ENCODE measurements around the gene ALAD.
A peak's percentile ranks its signal among the peaks of the same experiment; 100 is the strongest.
"Not testable (repeated sequence)": the region's sequence is repeated elsewhere in the genome, so short reads cannot be mapped to it uniquely, and the experiment has no call there.

ALAD gene

GRCh38 chr9:113401027-113401792, at the start of gene ALAD:
Gene ALAD (minus strand): TSS chr9:113401284. CDS start chr9:113393559, 7,725 bp downstream.
- peak; percentile 99 for DNase-seq

GRCh38 chr9:113449376-113449775, 48.3 kb upstream of the ALAD start:
- no peak for DNase-seq

- no peak for DNase-seq
Observed at GRCh38 chr9:113446323-113446740, 45.2 kb upstream of the ALAD start.

- no peak for DNase-seq
Observed at GRCh38 chr9:113444736-113445135, 43.7 kb upstream of the ALAD start.

GRCh38 chr9:113437716-113438115, 36.6 kb upstream of the ALAD start:
- not testable (repeated sequence) for DNase-seq

- no peak for DNase-seq
Observed at GRCh38 chr9:113436728-113437515, 35.8 kb upstream of the ALAD start.

- DNase-seq: no peak
Observed at GRCh38 chr9:113431191-113431590, 30.1 kb upstream of the ALAD start.

GRCh38 chr9:113428062-113428615, 27.1 kb upstream of the ALAD start:
- DNase-seq: no peak

GRCh38 chr9:113427629-113428028, 26.5 kb upstream of the ALAD start:
- no peak for DNase-seq

GRCh38 chr9:113426701-113427100, 25.6 kb upstream of the ALAD start:
- DNase-seq: no peak

- DNase-seq: no peak
Observed at GRCh38 chr9:113425072-113425471, 24.0 kb upstream of the ALAD start.

- no peak for DNase-seq
Observed at GRCh38 chr9:113421726-113422125, 20.6 kb upstream of the ALAD start.

GRCh38 chr9:113417370-113417769, 16.3 kb upstream of the ALAD start:
- DNase-seq: no peak

GRCh38 chr9:113416149-113416721, 15.2 kb upstream of the ALAD start:
- DNase-seq: no peak

- DNase-seq: peak; percentile 95
Observed at GRCh38 chr9:113410207-113410864, 9.3 kb upstream of the ALAD start, which contains the start of the genes C9orf43 and POLE3. Gene C9orf43 (plus strand): TSS chr9:113410747. CDS start chr9:113413494, 2,747 bp downstream. Gene POLE3 (minus strand): TSS chr9:113410675. CDS start chr9:113410293, 382 bp downstream.

- DNase-seq: no peak
Observed at GRCh38 chr9:113409883-113410206, 8.8 kb upstream of the ALAD start.

- DNase-seq: no peak
Observed at GRCh38 chr9:113409481-113409880, 8.4 kb upstream of the ALAD start.

GRCh38 chr9:113406873-113407511, 5.9 kb upstream of the ALAD start:
- peak; percentile 28 for DNase-seq

GRCh38 chr9:113406353-113406752, 5.3 kb upstream of the ALAD start:
- not testable (repeated sequence) for DNase-seq

GRCh38 chr9:113403646-113404045, 2.6 kb upstream of the ALAD start:
- no peak for DNase-seq

GRCh38 chr9:113399646-113400200, 1.4 kb downstream of the ALAD start:
- DNase-seq: no peak

- DNase-seq: no peak
Observed at GRCh38 chr9:113398796-113399195, 2.3 kb downstream of the ALAD start.

All from stimulated activated CD4-positive, alpha-beta T cell treated with anti-CD3 and anti-CD28 coated beads, Interleukin-12 subunit alpha, Interleukin-12 subunit beta, amount 100 ng/mL, for 4 hours (primary cell).